Right lobe of liver (tissue), 4 donors: ENCODE data around the gene SDK1.

Experiments
- CTCF ChIP-seq, 4 donors: fragments of 200-600 bp in 3 of 4; fragments of 450-650 bp in 1 of 4; IDR thresholded peaks; one replicate each; pipeline versions ENCODE4 v1.5.1 to v1.8.0; 2016 to 2022; ENCODE audit warnings: antibody characterized with exemption in 4 of 4, mild to moderate bottlenecking in 2 of 4
- POLR2A ChIP-seq: fragments of 450-650 bp; IDR thresholded peaks from one replicate; pipeline ENCODE4 v1.6.1; 2017; ENCODE audit warnings: antibody characterized with exemption, mild to moderate bottlenecking
- donor health status: DM: no; HTN: no; CAD: no.
- donor health status: DM: no; HTN: no; CAD: no.
- donor health status: DM: no; HTN: yes; CAD: no.

DNA sequence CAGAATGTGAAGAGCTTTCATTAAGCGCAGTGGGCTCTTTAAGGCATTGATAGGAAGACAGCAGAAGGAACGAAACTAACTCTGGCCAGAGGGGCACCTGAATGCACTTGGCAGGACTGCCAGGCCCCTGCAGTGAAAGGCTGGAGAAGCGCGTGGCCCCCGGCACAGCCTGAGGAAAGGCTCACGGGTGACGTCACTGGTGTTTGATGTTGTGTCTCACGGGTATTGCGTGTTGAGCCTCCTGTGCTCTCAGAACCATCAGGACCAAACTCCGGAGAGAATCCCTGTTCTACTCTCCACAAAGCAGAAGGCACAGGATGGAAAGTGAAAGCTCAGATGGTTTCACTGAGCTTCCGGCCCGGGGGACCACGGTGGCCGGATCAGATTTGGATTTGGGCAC, 865.3 kb downstream of the SDK1 start:
- no peak for TF ChIP-seq CTCF (IDR thresholded peaks at IDR 0.05)
- TF ChIP-seq POLR2A = no peak
